HG03139 (cell line): Measurements from ENCODE around the gene SPC24.
"Not testable (repeated sequence)": the region's sequence is repeated elsewhere in the genome, so short reads cannot be mapped to it uniquely, and the experiment has no call there.

Source experiments
- ATAC-seq: cut with Tn5 transposase; IDR thresholded peaks from one replicate; pipeline ENCODE4 v1.9.1; 2021; ENCODE audit not compliant: unreplicated experiment

Gene SPC24

DNA sequence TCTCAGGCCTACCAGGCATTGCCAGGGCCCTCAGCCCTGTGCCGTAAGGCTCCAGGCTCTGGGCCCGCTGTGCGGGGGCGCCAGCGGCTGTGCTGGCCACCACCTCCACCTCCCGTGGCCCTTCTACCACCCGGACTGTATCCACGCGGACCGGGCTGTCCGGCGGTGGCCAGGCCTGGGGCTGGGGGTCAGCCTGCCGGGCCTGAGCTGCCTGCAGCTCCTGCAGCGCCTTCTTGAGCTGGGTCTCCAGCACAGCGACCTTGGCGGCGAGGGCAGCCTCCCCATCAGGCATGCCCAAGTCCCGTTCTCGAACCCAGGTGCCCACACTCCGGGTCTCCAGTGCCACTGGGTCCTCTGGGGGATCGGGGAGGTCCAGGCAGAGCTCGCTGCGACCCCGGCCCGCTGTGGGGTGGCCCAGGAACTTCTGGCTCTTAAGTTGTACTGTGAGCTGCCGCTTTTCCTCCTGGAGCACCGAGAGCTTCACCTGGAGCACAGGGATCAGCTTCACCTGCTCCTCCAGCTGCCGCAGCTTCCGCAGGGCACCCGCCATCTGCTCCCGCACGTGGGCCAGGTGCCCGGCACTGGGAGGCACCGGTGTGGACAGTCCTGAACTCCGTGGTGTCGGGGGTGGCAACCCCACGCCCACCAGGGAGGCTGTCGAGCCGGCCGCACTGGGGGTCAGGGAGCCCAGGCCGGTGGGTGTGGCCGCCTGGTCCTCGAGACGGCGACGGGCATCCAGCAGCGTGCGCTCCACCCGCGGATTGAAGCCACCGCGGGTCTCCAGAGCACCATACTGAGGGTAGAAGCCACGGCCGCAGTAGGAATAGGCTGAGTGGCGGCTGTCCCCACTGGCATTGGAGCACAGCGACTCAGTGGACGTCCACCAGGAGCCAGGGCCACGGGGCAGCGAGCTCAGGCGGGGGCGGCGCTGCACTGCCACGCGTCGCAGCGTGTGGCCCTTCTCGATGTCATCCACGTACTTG, 37.7 kb upstream of the SPC24 start:
- no peak for ATAC-seq

DNA sequence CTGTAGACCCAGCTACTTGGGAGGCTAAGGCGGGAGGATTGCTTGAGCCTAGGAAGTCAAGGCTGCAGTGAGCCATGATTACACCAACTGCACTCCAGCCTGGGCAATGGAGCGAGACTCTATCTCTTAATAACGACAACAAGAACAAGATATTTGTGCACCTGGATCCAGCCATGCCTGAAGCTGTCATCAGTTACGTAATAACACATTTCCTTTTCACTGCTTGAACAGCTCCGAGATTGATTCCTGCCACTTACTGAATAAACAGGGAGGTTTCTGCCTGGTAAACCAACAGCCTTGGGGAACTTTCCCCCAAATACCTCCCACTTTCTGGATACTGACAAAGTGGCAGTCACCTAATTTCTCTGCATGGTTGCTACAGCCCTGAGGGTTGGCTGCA, 36.4 kb upstream of the SPC24 start:
- no peak for ATAC-seq

DNA sequence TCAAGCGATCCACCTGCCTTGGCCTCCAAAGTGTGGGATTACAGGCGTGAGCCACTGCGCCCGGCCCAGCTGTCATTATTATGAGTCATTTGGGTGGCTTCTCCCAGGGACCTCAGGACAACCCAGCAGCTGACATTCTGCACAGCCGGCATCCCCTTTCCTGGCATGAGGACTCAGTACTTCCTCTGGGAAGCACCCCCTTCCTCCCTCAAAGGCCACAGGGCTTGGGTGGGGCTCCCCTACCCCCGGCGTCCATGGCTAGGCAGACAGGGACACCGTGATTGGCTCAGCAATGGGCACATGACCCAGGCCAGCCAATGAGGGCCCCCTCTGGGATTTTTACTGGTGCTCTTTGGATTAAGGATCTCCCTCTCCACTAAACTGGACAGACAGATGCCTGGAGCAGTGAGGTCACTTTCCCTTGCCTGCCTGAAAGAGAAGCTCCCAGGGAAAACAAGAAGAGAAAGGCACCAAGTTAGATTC, 35.7 kb upstream of the SPC24 start:
- no peak for ATAC-seq

DNA sequence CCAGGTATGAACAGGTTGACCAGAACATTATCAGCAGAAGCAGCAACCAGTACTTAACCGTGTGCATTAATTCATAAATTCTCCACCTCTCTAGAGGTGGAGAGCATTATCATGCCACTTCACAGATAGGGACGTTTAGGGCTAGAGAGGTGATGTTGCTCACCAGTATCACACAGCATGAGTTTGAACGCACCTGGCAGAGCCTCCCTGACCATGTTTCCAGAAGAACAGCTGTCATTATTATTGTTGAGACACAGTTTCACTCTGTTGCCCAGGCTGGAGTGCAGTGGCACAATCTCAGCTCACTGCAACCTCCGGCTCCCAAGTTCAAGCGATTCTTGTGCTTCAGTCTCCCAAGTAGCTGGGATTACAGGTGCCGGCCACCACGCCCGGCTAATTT, 34.9 kb upstream of the SPC24 start:
- no peak for ATAC-seq

DNA sequence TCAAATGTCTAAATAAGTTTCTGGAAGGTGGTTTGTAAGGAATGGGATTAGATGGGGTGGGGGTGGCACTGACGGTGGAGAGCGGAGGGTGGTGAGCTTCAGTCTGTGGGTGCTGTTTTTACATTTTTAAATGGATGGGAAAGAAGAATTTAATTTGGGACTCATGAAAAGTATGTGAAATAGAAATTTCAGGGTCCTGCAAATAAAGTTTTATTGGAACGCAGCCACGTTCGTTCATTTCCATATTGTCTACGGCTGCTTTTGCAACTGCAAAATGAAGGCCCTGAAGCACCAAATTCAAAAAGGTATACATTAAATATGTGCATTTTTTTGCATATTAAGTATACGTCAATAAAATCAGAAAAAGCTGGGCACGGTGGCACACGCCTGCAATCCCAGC, 31.9 kb upstream of the SPC24 start:
- ATAC-seq = no peak

DNA sequence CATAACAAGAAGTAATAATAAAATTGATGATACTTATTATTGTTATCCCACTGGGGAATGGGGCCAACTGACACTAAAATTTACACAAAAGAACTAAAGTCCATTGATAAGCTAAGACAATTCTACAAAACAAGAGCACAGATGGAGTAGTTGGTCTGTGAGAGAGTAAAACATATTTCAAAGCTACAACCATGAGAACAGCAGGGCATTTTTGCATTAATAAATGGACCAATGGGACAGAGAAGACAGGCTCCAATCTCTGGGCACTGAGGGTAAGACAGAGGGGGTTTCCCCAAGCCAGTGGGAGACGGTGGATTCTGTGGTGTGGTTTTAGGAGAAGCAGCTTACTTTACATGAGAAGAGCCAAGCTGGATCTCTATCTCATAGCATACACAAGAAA, 27.4 kb upstream of the SPC24 start:
- ATAC-seq = no peak

DNA sequence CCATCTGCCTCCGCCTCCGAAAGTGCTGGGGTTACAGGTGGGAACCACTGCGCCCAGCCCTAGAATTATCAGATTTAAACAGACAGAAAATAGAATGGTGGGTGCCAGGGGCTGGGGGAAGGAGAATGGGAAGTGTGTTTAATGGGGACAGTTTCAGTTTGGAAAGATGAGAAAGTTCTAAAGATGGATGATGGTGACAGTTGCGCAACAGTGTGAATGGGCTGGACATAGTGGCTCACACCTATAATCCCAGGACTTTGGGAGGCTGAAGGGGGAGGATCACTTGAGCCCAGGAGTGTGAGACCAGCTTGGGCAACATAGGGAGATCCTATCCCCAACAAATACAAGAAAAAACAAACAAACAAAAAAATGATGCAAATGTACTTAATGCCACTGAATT, 25.9 kb upstream of the SPC24 start:
- ATAC-seq = no peak

DNA sequence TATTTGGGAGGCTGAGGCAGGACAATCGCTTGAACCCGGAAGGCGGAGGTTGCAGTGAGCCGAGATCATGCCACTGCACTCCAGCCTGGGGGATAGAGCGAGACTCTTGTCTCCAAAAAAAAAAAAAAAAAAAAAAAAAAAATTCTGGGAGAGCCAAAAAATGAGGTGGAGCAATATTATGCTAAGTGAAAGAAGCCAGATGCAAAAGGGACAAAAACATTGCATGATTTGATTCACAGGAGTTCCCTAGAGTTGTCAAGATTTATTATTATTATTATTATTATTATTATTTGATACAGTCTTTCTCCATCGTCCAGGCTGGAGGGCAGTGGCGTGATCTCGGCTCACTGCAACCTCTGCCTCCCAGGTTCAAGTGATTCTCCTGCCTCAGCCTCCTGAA, 25.4 kb upstream of the SPC24 start:
- ATAC-seq = not testable (repeated sequence)

DNA sequence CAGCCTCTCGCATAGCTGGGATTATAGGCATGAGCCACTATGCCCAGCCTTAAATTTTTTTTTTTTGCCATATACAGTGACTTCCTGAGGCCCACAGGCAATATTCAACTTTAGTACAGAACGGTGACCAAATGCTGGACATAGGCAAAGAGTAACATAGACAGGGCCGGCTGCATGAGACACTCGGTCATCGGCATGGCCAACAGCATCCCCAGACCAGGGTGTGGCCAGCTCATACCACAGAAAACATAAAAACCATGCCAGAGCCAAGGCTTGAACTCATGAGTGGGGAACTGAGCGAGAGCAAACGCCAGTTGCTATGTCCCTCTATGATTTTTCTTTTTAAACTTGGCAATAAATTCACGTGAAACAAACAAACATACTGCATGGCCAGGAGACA, 24.8 kb upstream of the SPC24 start:
- ATAC-seq = no peak

DNA sequence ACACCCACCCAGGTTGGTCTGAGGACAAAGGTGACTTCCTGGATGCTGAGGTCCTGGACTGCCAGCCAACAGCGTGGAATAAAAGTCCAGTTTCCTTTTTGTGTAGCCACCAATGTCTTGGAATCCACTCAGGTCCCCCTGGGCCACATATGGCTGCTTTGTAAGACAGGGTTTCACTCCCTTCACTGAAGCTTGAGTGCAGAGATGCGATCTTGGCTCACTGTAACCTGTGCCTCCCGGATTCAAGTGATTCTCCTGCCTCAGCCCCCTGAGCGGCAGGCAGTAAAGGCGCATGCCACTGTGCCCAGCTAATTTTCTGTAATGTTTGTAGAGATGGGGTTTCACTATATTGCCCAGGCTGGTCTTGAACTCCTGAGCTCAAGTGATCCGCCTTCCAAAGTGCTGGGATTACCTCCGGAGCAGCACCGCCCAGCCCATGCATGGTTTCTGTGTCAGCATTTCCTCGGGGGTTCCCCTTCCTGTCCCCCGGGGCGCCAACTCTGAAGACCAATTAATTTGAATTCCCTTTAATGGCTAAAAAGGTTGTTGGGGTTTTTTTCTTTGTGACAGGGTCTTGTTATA, 24.2 kb upstream of the SPC24 start:
- ATAC-seq = no peak

DNA sequence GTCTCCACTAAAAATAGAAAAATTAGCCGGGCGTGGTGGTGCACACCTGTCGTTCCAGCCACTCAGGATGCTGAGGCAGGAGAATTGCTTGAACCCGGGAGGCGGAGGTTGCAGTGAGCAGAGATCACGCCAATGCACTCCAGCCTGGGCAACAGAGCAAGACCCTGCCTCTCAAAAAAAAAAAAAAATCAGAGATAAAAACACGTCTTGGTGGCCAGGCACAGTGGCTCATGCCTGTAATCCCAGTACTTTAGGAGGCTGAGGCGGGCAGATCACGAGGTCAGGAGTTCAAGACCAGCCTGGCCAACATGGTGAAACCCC, 23.5 kb upstream of the SPC24 start:
- ATAC-seq = not testable (repeated sequence)

DNA sequence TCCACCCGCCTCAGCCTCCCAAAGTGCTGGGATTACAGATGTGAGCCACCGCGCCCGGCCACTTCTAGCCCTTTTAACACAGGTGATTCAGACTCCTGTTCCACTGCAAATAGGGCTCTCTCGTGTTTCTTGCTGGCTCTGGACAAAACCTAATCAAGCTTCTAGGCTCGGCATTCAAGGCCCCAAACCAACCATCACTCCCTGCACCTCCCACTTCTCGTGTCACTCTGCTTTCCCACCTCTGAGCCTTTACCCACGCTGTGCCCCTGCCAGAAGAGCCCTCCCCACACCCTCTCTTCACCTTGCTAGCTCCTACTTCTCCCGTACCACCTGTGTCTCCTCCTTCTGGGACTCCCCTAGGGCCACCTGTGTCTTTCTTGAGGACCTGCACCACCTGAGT, 22.0 kb upstream of the SPC24 start:
- ATAC-seq = no peak

DNA sequence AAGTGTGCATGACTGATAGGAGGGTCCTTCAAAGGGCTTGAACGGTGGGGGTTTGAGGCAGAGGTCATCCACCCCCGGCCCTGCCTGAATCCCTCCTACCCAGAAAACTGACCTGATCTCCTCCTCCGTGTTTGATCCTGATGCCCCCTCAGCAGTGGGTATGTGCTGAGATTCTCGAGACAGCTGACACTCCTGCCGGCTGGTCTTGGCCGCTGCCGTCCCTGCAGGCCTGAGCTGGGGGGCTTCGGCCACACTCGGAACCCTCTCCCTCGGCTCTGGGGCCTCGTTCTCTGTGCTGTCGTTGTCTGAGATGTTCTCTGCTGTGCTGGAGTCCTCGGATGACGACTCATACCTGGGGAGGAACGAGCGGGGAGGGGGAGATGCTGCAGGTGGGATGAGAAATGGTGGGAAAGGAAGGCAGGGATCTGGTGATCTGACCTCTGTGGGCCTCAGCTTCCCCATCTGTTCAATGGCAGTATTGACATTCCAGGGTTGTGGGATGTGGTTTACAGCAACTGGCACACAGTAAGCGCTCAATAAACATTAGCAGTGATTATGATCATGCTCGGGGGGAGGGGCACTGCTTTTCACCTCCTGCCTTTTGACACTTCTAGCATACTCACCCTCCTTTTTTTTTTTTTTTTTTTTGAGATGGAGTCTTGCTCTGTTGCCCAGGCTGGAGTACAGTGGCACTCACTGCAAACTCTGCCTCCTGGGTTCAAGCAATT, 21.0 kb upstream of the SPC24 start:
- ATAC-seq = no peak

DNA sequence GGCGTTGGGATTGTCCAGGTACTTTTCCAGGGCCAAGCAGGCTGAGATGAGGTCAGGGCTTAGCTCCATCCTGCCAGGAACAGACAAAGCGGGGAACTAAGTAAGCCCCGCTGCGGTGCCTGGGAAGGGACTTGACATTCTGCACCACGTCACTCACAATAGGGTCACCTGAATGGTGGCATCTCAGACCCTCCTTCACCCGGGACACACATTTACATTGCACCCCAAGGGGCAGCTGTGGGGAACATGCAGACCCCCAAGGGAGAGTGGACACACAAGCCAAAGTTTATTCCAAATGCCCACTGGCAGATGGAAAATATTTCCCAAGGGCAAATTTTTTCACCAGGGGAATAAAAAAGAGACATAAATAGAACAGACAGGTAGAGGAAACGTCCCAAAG, 20.3 kb upstream of the SPC24 start:
- no peak for ATAC-seq

DNA sequence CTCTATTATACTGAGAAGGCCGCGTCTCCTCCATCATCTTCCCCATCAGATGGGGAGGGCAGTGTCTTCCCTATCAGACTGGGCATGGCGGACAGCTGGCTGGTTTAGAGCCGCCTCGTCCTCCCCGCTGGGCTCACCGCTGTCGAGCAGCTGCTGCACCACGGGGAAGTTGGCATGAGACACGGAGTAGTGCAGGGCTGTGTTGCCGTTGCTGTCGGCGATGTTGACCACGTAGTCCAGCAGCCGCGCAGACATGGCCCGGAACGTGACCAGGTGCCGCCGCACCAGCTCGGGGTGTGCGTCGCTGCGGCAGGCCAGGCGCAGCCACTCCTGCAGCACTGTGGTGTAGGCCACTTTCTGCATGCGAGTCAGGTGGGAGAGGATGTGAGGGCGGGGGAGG, 18.8 kb upstream of the SPC24 start:
- no peak for ATAC-seq

DNA sequence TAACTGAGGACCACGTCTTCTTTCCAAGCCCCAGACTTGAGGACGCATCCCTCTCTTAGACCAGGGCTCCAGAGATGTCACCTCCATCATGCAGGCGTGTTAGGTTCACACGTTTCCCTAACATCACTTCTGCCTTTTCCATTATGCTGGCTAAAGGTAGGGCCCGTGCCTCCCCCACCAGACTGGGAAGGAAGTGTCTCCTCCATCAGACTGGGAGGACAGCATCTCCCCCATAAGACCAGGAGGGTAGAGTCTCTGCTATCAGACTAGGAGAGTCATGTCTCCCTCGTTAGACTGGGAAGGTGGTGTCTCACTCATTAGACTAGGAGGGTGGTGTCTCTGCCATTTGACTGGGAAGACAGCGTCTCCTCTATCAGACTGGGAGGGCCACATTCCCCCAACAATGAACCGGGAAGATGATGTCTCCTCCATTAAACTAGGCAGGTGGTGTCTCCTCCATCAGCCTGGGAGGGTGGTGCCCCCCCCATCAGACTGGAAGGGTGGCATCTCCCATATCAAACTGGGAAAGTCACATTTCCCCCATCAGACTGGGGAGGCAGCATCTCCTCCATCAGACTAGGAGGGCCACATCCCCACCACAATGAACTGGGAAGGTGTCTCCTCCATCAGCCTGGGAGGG, 18.1 kb upstream of the SPC24 start:
- no peak for ATAC-seq

DNA sequence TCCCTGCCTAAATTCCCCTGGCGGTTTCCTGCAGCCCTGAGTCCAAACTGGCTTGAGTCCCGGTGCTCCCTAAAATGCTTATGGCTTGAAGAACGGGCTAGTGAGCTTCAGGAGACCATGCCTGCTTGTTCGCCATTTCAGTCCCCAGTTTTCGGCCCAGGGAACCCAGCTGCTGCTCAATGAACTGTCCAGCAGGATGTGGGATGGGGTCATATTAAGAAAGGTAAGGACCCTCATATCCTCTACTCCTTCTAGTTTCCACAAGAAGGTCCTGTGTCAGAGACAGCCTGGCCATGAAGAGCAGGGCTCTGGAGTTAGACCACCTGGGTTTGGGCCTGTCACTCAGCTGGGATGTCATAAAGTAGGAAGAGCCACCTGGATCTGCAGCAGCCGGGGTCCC, 17.0 kb upstream of the SPC24 start:
- ATAC-seq = no peak

DNA sequence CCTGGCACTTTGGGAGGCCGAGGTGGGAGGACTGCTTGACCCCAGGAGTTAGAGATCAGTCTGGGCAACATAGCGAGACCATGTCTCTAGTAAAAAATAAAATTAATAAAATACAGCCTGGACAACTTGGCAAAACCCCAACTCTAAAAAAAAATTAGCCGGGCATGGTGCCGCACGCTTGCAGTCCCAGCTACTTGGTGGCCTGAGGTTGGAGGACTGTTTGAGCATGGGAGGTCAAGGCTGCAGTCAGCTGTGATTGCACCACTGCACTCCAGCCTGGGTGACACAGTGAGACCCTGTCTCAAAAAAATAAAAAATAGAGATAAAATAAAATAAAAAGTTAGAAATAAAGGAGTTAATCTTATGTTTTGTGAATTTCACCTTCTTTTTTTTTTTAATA, 15.6 kb upstream of the SPC24 start:
- ATAC-seq = no peak

DNA sequence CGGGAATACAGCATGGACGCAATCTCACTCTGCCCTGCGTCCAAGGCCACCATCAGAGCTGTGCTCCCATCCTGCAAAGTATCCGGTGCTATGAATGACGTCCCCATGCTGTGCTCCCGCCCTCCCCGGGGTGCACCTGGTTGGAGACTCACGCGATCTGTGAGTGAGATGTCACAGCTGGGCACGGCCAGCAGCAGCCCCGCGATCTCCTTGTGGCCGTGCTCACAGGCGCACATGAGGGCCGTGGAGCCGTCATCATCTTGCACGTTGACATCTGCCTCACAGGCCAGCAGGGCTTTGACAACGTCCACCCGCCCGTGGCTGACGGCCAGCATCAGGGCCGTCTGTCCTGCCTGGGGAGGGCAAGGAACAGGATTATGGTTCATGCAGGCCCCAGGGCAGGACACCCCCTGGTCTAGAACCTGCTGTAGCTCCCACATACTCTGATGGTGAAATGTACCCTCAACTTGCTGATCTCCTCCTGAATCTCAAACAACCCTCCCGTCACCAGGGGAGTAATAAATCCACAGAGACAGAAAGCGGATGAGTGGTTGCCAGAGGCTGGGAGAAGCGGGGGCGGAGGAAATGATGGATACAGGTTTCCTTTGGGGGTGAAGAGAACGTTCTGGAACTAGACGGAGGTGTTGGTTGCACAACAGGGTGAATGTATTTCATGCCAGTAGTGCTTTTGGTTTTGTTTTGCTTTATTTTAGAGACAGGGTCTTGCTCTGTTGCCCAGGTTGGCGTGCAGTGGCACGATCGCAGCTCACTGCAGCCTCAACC, 14.5 kb upstream of the SPC24 start:
- ATAC-seq = no peak

DNA sequence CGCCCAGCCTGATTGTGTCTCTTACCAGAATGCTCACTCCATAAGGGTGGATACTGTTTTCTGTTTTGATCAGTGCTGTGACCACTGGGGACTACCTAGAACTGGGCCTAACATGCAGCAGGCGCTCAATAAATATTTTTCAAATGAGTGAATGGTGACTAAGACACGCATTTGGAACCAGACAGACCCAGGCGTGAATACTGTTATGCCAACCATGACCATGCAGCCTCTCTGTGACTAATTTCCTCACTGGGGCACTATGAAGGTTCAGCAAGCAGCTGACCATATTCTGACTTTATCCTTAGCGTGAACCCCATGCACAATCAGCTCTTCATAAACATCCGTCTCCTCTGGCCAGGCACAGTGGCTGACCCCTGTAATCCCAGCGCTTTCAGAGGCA, 13.0 kb upstream of the SPC24 start:
- no peak for ATAC-seq
